HepG2 (cell line): ENCODE results near the gene TMEM79. TPM values are rescaled to one million over a fixed set of nuclear protein-coding genes. Genes with fewer than 3 reads are reported as not detected.

Experiments used
- CAMTA2 ChIP-seq: sonication (generic); formaldehyde crosslinking; IDR thresholded peaks from 2 replicates; pipeline ENCODE4 v1.4.0; 2020; ENCODE audit warnings: mild to moderate bottlenecking, missing genetic modification reagents, borderline replicate concordance
- ETS1 ChIP-seq: sonication (generic); formaldehyde crosslinking; IDR thresholded peaks from 2 replicates; pipeline ENCODE4 v1.4.0; 2020; ENCODE audit warnings: missing genetic modification reagents
- KDM3A ChIP-seq: IDR thresholded peaks from 2 replicates; pipeline ENCODE4 v1.6.1; 2018; ENCODE audit warnings: low read depth, missing compliant biosample characterization
- MXD4 ChIP-seq: IDR thresholded peaks from 2 replicates; pipeline ENCODE4 v1.6.1; 2016; ENCODE audit warnings: mild to moderate bottlenecking, missing biosample characterization, missing genetic modification reagents
- MXI1 ChIP-seq: IDR thresholded peaks from 3 replicates; pipeline ENCODE4 v1.6.1; 2012; ENCODE audit warnings: low read depth, low read length, inconsistent platforms, borderline replicate concordance
- POLR2A ChIP-seq, 2 experiments: IDR thresholded peaks; 2 replicates each; pipeline ENCODE4 v1.6.1; 2011; ENCODE audit warnings: low read depth in 2 of 2, low read length in 2 of 2, mild to moderate bottlenecking in 1 of 2, moderate library complexity in 1 of 2; ENCODE audit not compliant: insufficient read depth in 1 of 2
- RBAK ChIP-seq: sonication (generic); formaldehyde crosslinking; IDR thresholded peaks from 2 replicates; pipeline ENCODE4 v1.5.1; 2020; ENCODE audit warnings: mild to moderate bottlenecking, missing genetic modification reagents
- SAP130 ChIP-seq: IDR thresholded peaks from 2 replicates; pipeline ENCODE4 v1.6.1; 2016; ENCODE audit warnings: low read depth
- TAF15 ChIP-seq: fragments of 200-400 bp; formaldehyde crosslinking; IDR thresholded peaks from one replicate; pipeline ENCODE4 v1.6.1; 2018; ENCODE audit warnings: mild to moderate bottlenecking, low read depth, low read length; ENCODE audit not compliant: poor library complexity, severe bottlenecking
- TGIF2 ChIP-seq: IDR thresholded peaks from 2 replicates; pipeline ENCODE4 v1.6.1; 2016; ENCODE audit warnings: control low read depth, missing compliant biosample characterization
- ZFP90 ChIP-seq: sonication (generic); formaldehyde crosslinking; IDR thresholded peaks from 2 replicates; pipeline ENCODE4 v1.8.0; 2022; ENCODE audit warnings: missing genetic modification reagents, mild to moderate bottlenecking, inconsistent platforms, borderline replicate concordance
- ZNF34 ChIP-seq: sonication (generic); formaldehyde crosslinking; IDR thresholded peaks from 2 replicates; pipeline ENCODE4 v1.4.0; 2020; ENCODE audit warnings: mild to moderate bottlenecking, missing genetic modification reagents, borderline replicate concordance
- ZNF709 ChIP-seq: sonication (generic); formaldehyde crosslinking; IDR thresholded peaks from 2 replicates; pipeline ENCODE4 v1.5.0; 2020; ENCODE audit warnings: mild to moderate bottlenecking, missing genetic modification reagents
- polyA plus RNA-seq, 8 experiments: library from polyadenylated mRNA; depleted of rRNA in 3 of 8; stranded (reverse) in 7 of 8; unstranded in 1 of 8; fragments of >200 nt; fragmentation: Illumina TruSeq in 4 of 8; extraction: Trizol in 4 of 8; gene quantifications; 2 replicates each; pipeline versions ENCODE4 v1.2.1 to v1.2.3, GENCODE V29; 2011 to 2016; ENCODE audit warnings: low read depth in 4 of 8, missing spikeins in 1 of 8, mixed read lengths in 1 of 8; ENCODE audit not compliant: insufficient read depth in 1 of 8
- total RNA-seq, 5 experiments: library from RNA; depleted of rRNA; stranded (reverse); fragments of >200 nt; fragmentation: Illumina TruSeq; extraction: Trizol; gene quantifications; 2 replicates each; pipeline ENCODE4 v1.2.3, GENCODE V29; 2016; ENCODE audit warnings: low read depth in 1 of 5
- TF ChIP-seq, protein P1 (sequence below): sonication (generic); formaldehyde crosslinking; IDR thresholded peaks from 2 replicates; pipeline ENCODE4 v1.5.1; 2020; ENCODE audit warnings: mild to moderate bottlenecking, missing genetic modification reagents, moderate library complexity
- TF ChIP-seq, protein P2 (sequence below): sonication (generic); formaldehyde crosslinking; IDR thresholded peaks from 2 replicates; pipeline ENCODE4 v1.5.0; 2020; ENCODE audit warnings: mild to moderate bottlenecking, missing genetic modification reagents, borderline replicate concordance

The TMEM79 gene
- total and polyA plus RNA-seq, 2 of the 13 experiments (the other 11 are each of a cell fraction or from before 2014, with no cell fraction given) = 1.2 to 1.9 TPM

GRCh38 chr1:156281281-156281680 lies 2.8 kb upstream of the TMEM79 start (continued):
- TF ChIP-seq MXD4 (CRISPR knock-in tag) (peak; percentile 66; the same call in 1 of the 2 replicates), TGIF2 (CRISPR knock-in tag) (peak; percentile 97), CAMTA2 (CRISPR knock-in tag) (no peak), RBAK (CRISPR knock-in tag) (no peak), TAF15 (no peak), MXI1 (peak; percentile 93), ETS1 (CRISPR knock-in tag) (no peak), ZNF709 (no peak), POLR2A (IDR thresholded peaks at IDR 0.05; ENCODE audit: insufficient read depth in 1 of 2, low read depth in 2 of 2, low read length in 2 of 2) (0 out of 4 replicates have a peak, but pooled peaks of 1 of the 2 experiments have one; percentile 10), KDM3A (no peak), ZFP90 (CRISPR knock-in tag) (no peak), SAP130 (CRISPR knock-in tag) (peak; percentile 59; the same call in 1 of the 2 replicates), ZNF34 (CRISPR knock-in tag) (no peak)
- TF ChIP-seq, protein P1, sequence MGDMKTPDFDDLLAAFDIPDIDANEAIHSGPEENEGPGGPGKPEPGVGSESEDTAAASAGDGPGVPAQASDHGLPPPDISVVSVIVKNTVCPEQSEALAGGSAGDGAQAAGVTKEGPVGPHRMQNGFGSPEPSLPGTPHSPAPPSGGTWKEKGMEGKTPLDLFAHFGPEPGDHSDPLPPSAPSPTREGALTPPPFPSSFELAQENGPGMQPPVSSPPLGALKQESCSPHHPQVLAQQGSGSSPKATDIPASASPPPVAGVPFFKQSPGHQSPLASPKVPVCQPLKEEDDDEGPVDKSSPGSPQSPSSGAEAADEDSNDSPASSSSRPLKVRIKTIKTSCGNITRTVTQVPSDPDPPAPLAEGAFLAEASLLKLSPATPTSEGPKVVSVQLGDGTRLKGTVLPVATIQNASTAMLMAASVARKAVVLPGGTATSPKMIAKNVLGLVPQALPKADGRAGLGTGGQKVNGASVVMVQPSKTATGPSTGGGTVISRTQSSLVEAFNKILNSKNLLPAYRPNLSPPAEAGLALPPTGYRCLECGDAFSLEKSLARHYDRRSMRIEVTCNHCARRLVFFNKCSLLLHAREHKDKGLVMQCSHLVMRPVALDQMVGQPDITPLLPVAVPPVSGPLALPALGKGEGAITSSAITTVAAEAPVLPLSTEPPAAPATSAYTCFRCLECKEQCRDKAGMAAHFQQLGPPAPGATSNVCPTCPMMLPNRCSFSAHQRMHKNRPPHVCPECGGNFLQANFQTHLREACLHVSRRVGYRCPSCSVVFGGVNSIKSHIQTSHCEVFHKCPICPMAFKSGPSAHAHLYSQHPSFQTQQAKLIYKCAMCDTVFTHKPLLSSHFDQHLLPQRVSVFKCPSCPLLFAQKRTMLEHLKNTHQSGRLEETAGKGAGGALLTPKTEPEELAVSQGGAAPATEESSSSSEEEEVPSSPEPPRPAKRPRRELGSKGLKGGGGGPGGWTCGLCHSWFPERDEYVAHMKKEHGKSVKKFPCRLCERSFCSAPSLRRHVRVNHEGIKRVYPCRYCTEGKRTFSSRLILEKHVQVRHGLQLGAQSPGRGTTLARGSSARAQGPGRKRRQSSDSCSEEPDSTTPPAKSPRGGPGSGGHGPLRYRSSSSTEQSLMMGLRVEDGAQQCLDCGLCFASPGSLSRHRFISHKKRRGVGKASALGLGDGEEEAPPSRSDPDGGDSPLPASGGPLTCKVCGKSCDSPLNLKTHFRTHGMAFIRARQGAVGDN = 0 out of 2 replicates have a peak, but pooled peaks have one; percentile 19
- TF ChIP-seq, protein P2, sequence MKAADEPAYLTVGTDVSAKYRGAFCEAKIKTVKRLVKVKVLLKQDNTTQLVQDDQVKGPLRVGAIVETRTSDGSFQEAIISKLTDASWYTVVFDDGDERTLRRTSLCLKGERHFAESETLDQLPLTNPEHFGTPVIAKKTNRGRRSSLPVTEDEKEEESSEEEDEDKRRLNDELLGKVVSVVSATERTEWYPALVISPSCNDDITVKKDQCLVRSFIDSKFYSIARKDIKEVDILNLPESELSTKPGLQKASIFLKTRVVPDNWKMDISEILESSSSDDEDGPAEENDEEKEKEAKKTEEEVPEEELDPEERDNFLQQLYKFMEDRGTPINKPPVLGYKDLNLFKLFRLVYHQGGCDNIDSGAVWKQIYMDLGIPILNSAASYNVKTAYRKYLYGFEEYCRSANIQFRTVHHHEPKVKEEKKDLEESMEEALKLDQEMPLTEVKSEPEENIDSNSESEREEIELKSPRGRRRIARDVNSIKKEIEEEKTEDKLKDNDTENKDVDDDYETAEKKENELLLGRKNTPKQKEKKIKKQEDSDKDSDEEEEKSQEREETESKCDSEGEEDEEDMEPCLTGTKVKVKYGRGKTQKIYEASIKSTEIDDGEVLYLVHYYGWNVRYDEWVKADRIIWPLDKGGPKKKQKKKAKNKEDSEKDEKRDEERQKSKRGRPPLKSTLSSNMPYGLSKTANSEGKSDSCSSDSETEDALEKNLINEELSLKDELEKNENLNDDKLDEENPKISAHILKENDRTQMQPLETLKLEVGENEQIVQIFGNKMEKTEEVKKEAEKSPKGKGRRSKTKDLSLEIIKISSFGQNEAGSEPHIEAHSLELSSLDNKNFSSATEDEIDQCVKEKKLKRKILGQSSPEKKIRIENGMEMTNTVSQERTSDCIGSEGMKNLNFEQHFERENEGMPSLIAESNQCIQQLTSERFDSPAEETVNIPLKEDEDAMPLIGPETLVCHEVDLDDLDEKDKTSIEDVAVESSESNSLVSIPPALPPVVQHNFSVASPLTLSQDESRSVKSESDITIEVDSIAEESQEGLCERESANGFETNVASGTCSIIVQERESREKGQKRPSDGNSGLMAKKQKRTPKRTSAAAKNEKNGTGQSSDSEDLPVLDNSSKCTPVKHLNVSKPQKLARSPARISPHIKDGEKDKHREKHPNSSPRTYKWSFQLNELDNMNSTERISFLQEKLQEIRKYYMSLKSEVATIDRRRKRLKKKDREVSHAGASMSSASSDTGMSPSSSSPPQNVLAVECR = peak; percentile 46
- TF ChIP-seq, all 625 proteins: peak for 9
